PC-3 (cell line): ENCODE measurements around the gene SORBS2.

Experiments used
- CTCF ChIP-seq: fragments of 300-600 bp; sonication (generic); conservative IDR thresholded peaks from 2 replicates; pipeline ENCODE4 v1.5.1; 2017; ENCODE audit warnings: antibody characterized with exemption, low read depth, mild to moderate bottlenecking, low read length
- EZH2 ChIP-seq: fragments of 300-600 bp; sonication (generic); IDR thresholded peaks from one replicate; pipeline ENCODE4 v1.6.1; 2017; ENCODE audit warnings: antibody characterized with exemption, mild to moderate bottlenecking, low read length; ENCODE audit not compliant: unreplicated experiment
- EZH2phosphoT487 ChIP-seq: fragments of 300-600 bp; sonication (generic); IDR thresholded peaks from 2 replicates; pipeline ENCODE4 v1.6.1; 2018; ENCODE audit warnings: mild to moderate bottlenecking, antibody characterized with exemption, low read length, borderline replicate concordance

- TF ChIP-seq EZH2 = no peak
- no peak for TF ChIP-seq CTCF
- TF ChIP-seq EZH2phosphoT487 = no peak
Measured at GRCh38 chr4:185799442-185799841, 12.6 kb downstream of the SORBS2 start.
